SK-N-SH treated with all-trans-retinoic acid at 6 μM for 48 hours (cell line): ENCODE results near the gene BCR.

Experiments used
- CSDC2 ChIP-seq: fragments of 250-450 bp; sonication (Bioruptor Pico); IDR thresholded peaks from 2 replicates; pipeline ENCODE4 v1.5.0; 2020; ENCODE audit warnings: mild to moderate bottlenecking, moderate library complexity
- ESRRG ChIP-seq: fragments of 250-450 bp; sonication (Bioruptor Pico); IDR thresholded peaks from 2 replicates; pipeline ENCODE4 v1.6.1; 2021; ENCODE audit warnings: mild to moderate bottlenecking
- OSR1 ChIP-seq: fragments of 250-450 bp; sonication (Bioruptor Pico); IDR thresholded peaks from 2 replicates; pipeline ENCODE4 v1.8.0; 2022; ENCODE audit warnings: moderate library complexity, mild to moderate bottlenecking, inconsistent platforms
- PATZ1 ChIP-seq: fragments of 250-450 bp; sonication (Bioruptor Pico); IDR thresholded peaks from 2 replicates; pipeline ENCODE4 v1.8.0; 2020; ENCODE audit warnings: mild to moderate bottlenecking, moderate library complexity, borderline replicate concordance
- TCF4 ChIP-seq: fragments of 250-450 bp; sonication (Bioruptor Pico); IDR thresholded peaks from 2 replicates; pipeline ENCODE4 v1.8.0; 2021; ENCODE audit warnings: mild to moderate bottlenecking, moderate library complexity, borderline replicate concordance
- TOX ChIP-seq: fragments of 250-450 bp; sonication (Bioruptor Pico); IDR thresholded peaks from 2 replicates; pipeline ENCODE4 v1.8.0; 2021; ENCODE audit warnings: mild to moderate bottlenecking, moderate library complexity, borderline replicate concordance
- ZC3H10 ChIP-seq: fragments of 250-450 bp; sonication (Bioruptor Pico); IDR thresholded peaks from 2 replicates; pipeline ENCODE4 v1.5.1; 2021; ENCODE audit warnings: mild to moderate bottlenecking, moderate library complexity
- ZNF565 ChIP-seq: fragments of 450-650 bp; formaldehyde crosslinking; conservative IDR thresholded peaks from 2 replicates; pipeline ENCODE4 v1.5.0; 2020; ENCODE audit warnings: low read depth, mild to moderate bottlenecking, moderate library complexity
- ZNF8 ChIP-seq: fragments of 450-650 bp; formaldehyde crosslinking; IDR thresholded peaks from 2 replicates; pipeline ENCODE4 v1.5.0; 2020; ENCODE audit warnings: mild to moderate bottlenecking, moderate library complexity

DNA sequence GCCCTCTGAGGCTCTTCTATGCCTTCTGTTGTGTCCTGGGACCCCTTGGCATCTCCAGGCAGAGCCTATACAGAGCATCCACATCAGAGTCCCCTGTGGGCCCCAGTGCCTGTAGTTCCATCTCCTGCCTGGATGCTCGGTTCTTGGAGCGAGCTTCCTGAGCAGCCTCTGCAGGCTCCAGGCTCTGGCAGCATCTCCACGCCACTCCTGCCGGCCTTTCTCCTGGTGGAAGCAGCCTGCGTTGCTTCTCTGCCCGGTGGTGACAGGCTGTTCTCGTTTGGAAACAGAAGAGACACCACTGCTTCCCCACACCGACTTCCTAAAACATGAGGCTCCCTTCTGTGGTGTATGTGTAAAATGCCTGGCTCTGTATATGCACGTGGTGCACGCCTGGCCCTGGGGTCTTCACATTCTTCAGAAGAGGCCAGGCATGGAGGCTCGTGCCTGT lies 52.8 kb downstream of the BCR start:
- TF ChIP-seq ZNF565 (no peak), PATZ1 (CRISPR knock-in tag) (no peak), ZC3H10 (CRISPR knock-in tag) (no peak), CSDC2 (CRISPR knock-in tag) (no peak), ZNF8 (CRISPR knock-in tag) (no peak), OSR1 (no peak), ESRRG (no peak), TCF4 (CRISPR knock-in tag) (no peak), TOX (CRISPR knock-in tag) (no peak)
